Vagina (tissue), 2 donors: ENCODE data around the gene FBLL1. TPM values are rescaled to one million over a fixed set of nuclear protein-coding genes. Genes with fewer than 3 reads are reported as not detected.
A peak's percentile ranks its signal among the peaks of the same experiment; 100 is the strongest.

Experiments used
- DNase-seq, 2 donors: peaks; one replicate each; pipeline ENCODE4 v3.0.0-alpha.2; 2017; ENCODE audit errors: extremely low spot score in 2 of 2
- H3K27ac ChIP-seq: fragments of 200-600 bp; sonication (generic); one replicate; pipeline ENCODE4 v1.5.1; 2019
- H3K27me3 ChIP-seq: fragments of 200-600 bp; sonication (generic); one replicate; pipeline ENCODE4 v1.5.1; 2019
- H3K36me3 ChIP-seq, 2 donors: fragments of 200-600 bp; sonication (generic); one replicate each; pipeline ENCODE4 v1.5.1; 2017 to 2019
- H3K4me1 ChIP-seq: fragments of 200-600 bp; sonication (generic); one replicate; pipeline ENCODE4 v1.5.1; 2019
- H3K4me3 ChIP-seq, 2 donors: fragments of 200-600 bp; sonication (generic); 1 replicate in 1 of 2; 2 replicates in 1 of 2; pipeline ENCODE4 v1.5.1; 2016 to 2019
- H3K9me3 ChIP-seq: fragments of 200-600 bp; sonication (generic); one replicate; pipeline ENCODE4 v1.5.1; 2019
- CTCF ChIP-seq, 3 experiments: fragments of 450-650 bp in 2 of 3; fragments of 200-600 bp in 1 of 3; sonication (generic) in 1 of 3; IDR thresholded peaks; one replicate each; pipeline ENCODE4 v1.5.1; 2017 to 2019; ENCODE audit warnings: antibody characterized with exemption in 3 of 3, mild to moderate bottlenecking in 2 of 3, moderate library complexity in 2 of 3
- POLR2A ChIP-seq, 2 donors: fragments of 450-650 bp; IDR thresholded peaks; one replicate each; pipeline ENCODE4 v1.6.1; 2017; ENCODE audit warnings: antibody characterized with exemption in 2 of 2, mild to moderate bottlenecking in 2 of 2, moderate library complexity in 2 of 2
- POLR2AphosphoS5 ChIP-seq, 2 donors: sonication (generic); formaldehyde crosslinking; IDR thresholded peaks; one replicate each; pipeline ENCODE4 v1.9.0; 2017; ENCODE audit warnings: antibody characterized with exemption in 2 of 2, mild to moderate bottlenecking in 2 of 2, low read depth in 1 of 2; ENCODE audit not compliant: insufficient read depth in 1 of 2
- intact Hi-C: fragments of 100-400 bp; cut with DNase I; formaldehyde crosslinking; loops from one replicate; pipeline ENCODE4 v1.15.1; 2023
- total RNA-seq: library from RNA; depleted of rRNA; stranded (reverse); fragments of >200 nt; gene quantifications from one replicate; pipeline ENCODE4 v1.2.3, GENCODE V29; 2016

Gene FBLL1
- not detected for total RNA-seq

GRCh38 chr5:168528521-168529373 lies at the start of gene FBLL1:
FBLL1 (plus strand) TSS chr5:168529305; CDS start chr5:168529505, 200 bp downstream.
- no peaks in the 10 kb centered on the region for H3K36me3 ChIP-seq

GRCh38 chr5:168480601-168481000 lies 48.5 kb upstream of the FBLL1 start:
- Histone ChIP-seq H3K27me3 (no peaks in the 10 kb centered on the region), H3K4me1 (no peaks in the 10 kb centered on the region), H3K36me3 (no peaks in the 10 kb centered on the region), H3K27ac (no peak overlapping the region), H3K9me3 (no peaks in the 10 kb centered on the region), H3K4me3 (no peak overlapping the region)
- no peak for DNase-seq
- intact Hi-C loops, result no loop called here
- TF ChIP-seq POLR2AphosphoS5 (IDR thresholded peaks at IDR 0.05; ENCODE audit: insufficient read depth in 1 of 2, low read depth in 1 of 2), result no peak
- no peak for TF ChIP-seq CTCF (IDR thresholded peaks at IDR 0.05)
- TF ChIP-seq POLR2A (IDR thresholded peaks at IDR 0.05), result no peak

More at GRCh38 chr5:168528521-168529373, at the start of gene FBLL1:
- H3K27ac ChIP-seq, result no peak within 1 kb of the TSS
- peak within 1 kb of the TSS; percentile 44 to 50 for H3K4me3 ChIP-seq
- TF ChIP-seq CTCF (IDR thresholded peaks at IDR 0.05), result no peak
- TF ChIP-seq POLR2AphosphoS5 (IDR thresholded peaks at IDR 0.05; ENCODE audit: insufficient read depth in 1 of 2, low read depth in 1 of 2), result no peak
- no peak for TF ChIP-seq POLR2A (IDR thresholded peaks at IDR 0.05)
- intact Hi-C loops, result no loop called here
- H3K4me1 ChIP-seq, result peaks cover 11% of the 10 kb centered on the region
- no peak for DNase-seq
- no peaks in the 10 kb centered on the region for H3K9me3 ChIP-seq
- H3K27me3 ChIP-seq, result no peaks in the 10 kb centered on the region

GRCh38 chr5:168481330-168481788 lies 47.7 kb upstream of the FBLL1 start:
- Histone ChIP-seq H3K27me3 (no peaks in the 10 kb centered on the region), H3K36me3 (no peaks in the 10 kb centered on the region), H3K27ac (no peak overlapping the region), H3K4me1 (no peaks in the 10 kb centered on the region), H3K9me3 (no peaks in the 10 kb centered on the region), H3K4me3 (no peak overlapping the region)
- DNase-seq, result no peak
- TF ChIP-seq POLR2AphosphoS5 (IDR thresholded peaks at IDR 0.05; ENCODE audit: insufficient read depth in 1 of 2, low read depth in 1 of 2) (no peak), CTCF (IDR thresholded peaks at IDR 0.05) (no peak), POLR2A (IDR thresholded peaks at IDR 0.05) (no peak)
- intact Hi-C loops, result no loop called here

GRCh38 chr5:168482361-168482760 lies 46.7 kb upstream of the FBLL1 start:
- Histone ChIP-seq H3K4me3 (no peak overlapping the region), H3K36me3 (no peaks in the 10 kb centered on the region), H3K27ac (no peak overlapping the region), H3K9me3 (no peaks in the 10 kb centered on the region), H3K27me3 (no peaks in the 10 kb centered on the region), H3K4me1 (peaks cover 4% of the 10 kb centered on the region)
- intact Hi-C loops, result no loop called here
- DNase-seq, result no peak
- TF ChIP-seq POLR2AphosphoS5 (IDR thresholded peaks at IDR 0.05; ENCODE audit: insufficient read depth in 1 of 2, low read depth in 1 of 2) (no peak), POLR2A (IDR thresholded peaks at IDR 0.05) (no peak), CTCF (IDR thresholded peaks at IDR 0.05) (no peak)
